Subcutaneous abdominal adipose tissue (tissue), 5 donors: ENCODE results near the gene CTDSPL.

Source experiments
- H3K27ac ChIP-seq: one replicate; pipeline ENCODE4 v1.7.0; 2013; ENCODE audit warnings: low read depth, mild to moderate bottlenecking, inconsistent platforms, low read length, moderate library complexity
- H3K27me3 ChIP-seq, 5 donors: one replicate each; pipeline ENCODE4 v1.7.0; 2013; ENCODE audit warnings: low read length in 5 of 5, inconsistent platforms in 1 of 5; ENCODE audit not compliant: control insufficient read depth in 5 of 5, insufficient read depth in 4 of 5
- H3K36me3 ChIP-seq, 5 donors: one replicate each; pipeline ENCODE4 v1.7.0; 2013; ENCODE audit warnings: low read length in 5 of 5; ENCODE audit not compliant: control insufficient read depth in 5 of 5, insufficient read depth in 5 of 5
- H3K4me1 ChIP-seq, 5 donors: one replicate each; pipeline ENCODE4 v1.7.0; 2013; ENCODE audit warnings: low read length in 5 of 5, mild to moderate bottlenecking in 3 of 5, moderate library complexity in 1 of 5; ENCODE audit not compliant: control insufficient read depth in 5 of 5, insufficient read depth in 5 of 5
- H3K4me3 ChIP-seq, 5 donors: one replicate each; pipeline ENCODE4 v1.7.0; 2013; ENCODE audit warnings: low read length in 5 of 5, low read depth in 1 of 5
- H3K9ac ChIP-seq, 5 donors: one replicate each; pipeline ENCODE4 v1.7.0; 2013; ENCODE audit warnings: low read length in 5 of 5, mild to moderate bottlenecking in 4 of 5, moderate library complexity in 3 of 5
- H3K9me3 ChIP-seq, 5 donors: one replicate each; pipeline ENCODE4 v1.7.0; 2013; ENCODE audit warnings: low read length in 5 of 5; ENCODE audit not compliant: control insufficient read depth in 5 of 5
- donor health status: healthy.
- donor health status: healthy.
- donor health status: healthy.
- donor health status: healthy.
- donor health status: healthy.

CTDSPL gene

DNA sequence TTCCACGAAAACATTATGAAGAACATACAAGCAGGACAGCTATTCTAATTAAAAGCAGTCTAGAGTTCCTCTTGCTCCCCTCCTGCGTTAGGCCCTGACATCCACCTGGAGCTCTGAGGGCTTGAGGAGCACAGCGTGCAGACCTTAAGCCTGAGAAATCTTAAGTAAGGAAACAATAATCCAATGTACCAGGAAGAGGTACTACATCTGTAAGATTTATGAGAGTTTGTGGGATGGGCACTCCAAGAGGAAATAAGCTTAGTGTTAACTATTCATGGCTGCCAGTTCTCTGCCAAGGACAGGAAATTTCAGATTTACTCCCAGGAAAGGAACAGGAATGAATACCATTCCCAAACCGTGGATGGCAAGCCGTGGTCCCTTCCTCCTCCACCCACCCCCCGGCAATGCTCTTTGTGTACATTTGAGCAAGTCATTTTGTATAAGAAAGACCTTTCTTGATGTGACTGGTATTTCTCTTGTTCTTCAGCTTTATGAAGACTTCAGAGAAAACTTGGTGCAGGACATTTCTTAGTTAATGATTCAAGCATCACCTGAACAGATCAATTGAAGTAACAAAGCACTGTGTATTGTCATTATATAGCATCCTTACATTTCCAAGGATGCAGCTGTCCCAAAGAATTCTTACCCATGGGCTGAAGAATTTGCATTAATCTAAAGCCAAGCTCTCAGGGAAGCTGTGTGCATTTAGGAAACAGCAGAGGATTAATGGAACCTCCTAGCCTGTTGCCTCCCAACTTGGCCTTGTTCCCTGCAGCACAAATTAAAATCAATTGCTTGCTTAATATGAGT is 100.1 kb downstream of the CTDSPL start:
- no peak overlapping the region for H3K4me3 ChIP-seq
- H3K4me1 ChIP-seq, result peaks cover 0 to 23% (median 5%) of the 10 kb centered on the region in 5 donors
- no peak overlapping the region for H3K27ac ChIP-seq
- no peak overlapping the region for H3K9ac ChIP-seq
- H3K9me3 ChIP-seq, result no peaks in the 10 kb centered on the region
- no peaks in the 10 kb centered on the region for H3K27me3 ChIP-seq
- peaks cover 0 to 8% (median 3%) of the 10 kb centered on the region in 5 donors for H3K36me3 ChIP-seq

DNA sequence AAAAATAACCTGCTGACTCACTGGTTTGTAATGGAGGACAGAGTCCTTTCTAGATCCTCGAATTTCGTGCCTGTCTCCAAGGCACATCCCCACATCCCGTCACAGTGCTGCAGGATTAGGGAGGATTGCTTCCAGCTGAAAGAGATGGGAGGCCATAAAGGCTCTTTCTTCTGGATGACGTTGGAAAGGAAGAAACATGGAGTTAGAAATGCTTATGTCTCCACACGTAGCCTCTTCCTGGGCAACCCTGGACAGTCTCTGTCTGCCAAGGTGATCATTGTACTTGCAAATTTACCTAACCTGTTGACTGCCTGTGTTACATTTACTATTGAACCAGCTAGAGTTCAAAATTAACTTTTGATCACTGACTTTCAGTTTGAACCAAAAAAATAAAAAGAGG is 101.3 kb downstream of the CTDSPL start:
- H3K36me3 ChIP-seq, result peaks cover 0 to 8% (median 3%) of the 10 kb centered on the region in 5 donors
- no peak overlapping the region for H3K9ac ChIP-seq
- H3K4me3 ChIP-seq, result no peak overlapping the region
- no peaks in the 10 kb centered on the region for H3K9me3 ChIP-seq
- H3K27ac ChIP-seq, result no peak overlapping the region
- H3K27me3 ChIP-seq, result no peaks in the 10 kb centered on the region
- H3K4me1 ChIP-seq, result peaks cover 0 to 25% (median 0%) of the 10 kb centered on the region in 5 donors

DNA sequence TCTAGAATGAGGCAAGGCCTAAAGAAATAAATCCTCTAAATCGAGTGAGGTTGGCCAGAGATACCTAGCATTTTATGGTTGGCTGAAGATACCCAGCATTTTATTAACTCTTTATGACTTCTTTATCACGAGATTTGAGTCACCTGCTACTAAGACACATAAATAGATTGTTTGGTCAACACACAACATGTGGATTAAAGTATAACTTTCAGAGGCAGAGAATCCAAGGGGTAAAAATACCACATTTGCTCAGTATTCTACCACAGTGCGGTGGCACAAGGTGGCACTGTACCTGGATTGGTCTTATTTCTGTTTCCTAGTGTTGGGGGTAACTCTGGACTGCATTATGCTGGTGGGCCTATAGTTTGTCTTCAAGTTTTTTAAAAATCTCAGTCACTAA is 102.0 kb downstream of the CTDSPL start:
- no peaks in the 10 kb centered on the region for H3K27me3 ChIP-seq
- no peak overlapping the region for H3K9ac ChIP-seq
- peaks cover 0 to 31% (median 0%) of the 10 kb centered on the region in 5 donors for H3K4me1 ChIP-seq
- H3K36me3 ChIP-seq, result peaks cover 0 to 8% (median 3%) of the 10 kb centered on the region in 5 donors
- no peak overlapping the region for H3K4me3 ChIP-seq
- no peak overlapping the region for H3K27ac ChIP-seq
- no peaks in the 10 kb centered on the region for H3K9me3 ChIP-seq

DNA sequence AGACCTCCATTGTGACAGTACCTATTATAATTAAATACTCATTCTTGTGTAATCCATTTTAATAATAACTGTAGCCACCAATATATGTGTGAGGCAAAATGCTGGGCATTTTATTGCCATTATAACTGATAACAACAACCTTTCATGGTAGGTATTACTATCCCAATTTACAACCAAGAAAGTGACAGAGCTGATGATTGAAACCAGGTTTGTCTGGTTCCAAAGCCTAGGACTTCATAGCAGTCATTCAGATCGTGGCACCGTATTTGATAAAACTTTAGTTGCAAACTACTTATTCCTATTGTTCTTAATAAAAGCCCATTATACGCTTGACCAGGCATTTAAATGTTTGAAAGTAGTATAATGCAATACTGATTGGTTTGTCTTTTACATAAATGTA is 102.5 kb downstream of the CTDSPL start:
- H3K36me3 ChIP-seq, result peaks cover 0 to 8% (median 3%) of the 10 kb centered on the region in 5 donors
- H3K27ac ChIP-seq, result no peak overlapping the region
- H3K4me3 ChIP-seq, result no peak overlapping the region
- peaks cover 0 to 36% (median 2%) of the 10 kb centered on the region in 5 donors for H3K4me1 ChIP-seq
- no peaks in the 10 kb centered on the region for H3K9me3 ChIP-seq
- H3K27me3 ChIP-seq, result no peaks in the 10 kb centered on the region
- H3K9ac ChIP-seq, result no peak overlapping the region

DNA sequence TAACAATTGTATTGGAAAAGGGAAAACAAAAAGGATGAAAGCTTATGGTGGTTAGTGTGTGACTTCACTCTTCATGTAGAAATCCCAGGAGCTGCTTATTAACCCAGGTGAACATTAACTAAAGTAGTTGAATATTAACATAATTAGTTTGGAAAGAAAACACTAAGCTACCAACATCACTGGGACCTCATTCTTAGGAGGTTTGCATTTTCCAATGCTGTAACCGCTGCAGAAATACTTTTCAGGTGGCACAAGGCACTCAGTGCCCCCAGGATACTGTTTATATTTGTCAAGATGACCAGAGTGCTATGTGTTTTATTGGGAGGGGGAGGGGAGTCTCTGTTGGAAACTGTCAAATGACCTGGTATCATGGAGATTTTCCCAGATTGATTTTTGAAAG is 103.0 kb downstream of the CTDSPL start:
- Histone ChIP-seq H3K36me3 (peaks cover 0 to 8% (median 3%) of the 10 kb centered on the region in 5 donors), H3K4me3 (no peak overlapping the region), H3K9me3 (no peaks in the 10 kb centered on the region), H3K4me1 (peaks cover 0 to 42% (median 5%) of the 10 kb centered on the region in 5 donors), H3K27ac (no peak overlapping the region), H3K9ac (no peak overlapping the region), H3K27me3 (no peaks in the 10 kb centered on the region)

DNA sequence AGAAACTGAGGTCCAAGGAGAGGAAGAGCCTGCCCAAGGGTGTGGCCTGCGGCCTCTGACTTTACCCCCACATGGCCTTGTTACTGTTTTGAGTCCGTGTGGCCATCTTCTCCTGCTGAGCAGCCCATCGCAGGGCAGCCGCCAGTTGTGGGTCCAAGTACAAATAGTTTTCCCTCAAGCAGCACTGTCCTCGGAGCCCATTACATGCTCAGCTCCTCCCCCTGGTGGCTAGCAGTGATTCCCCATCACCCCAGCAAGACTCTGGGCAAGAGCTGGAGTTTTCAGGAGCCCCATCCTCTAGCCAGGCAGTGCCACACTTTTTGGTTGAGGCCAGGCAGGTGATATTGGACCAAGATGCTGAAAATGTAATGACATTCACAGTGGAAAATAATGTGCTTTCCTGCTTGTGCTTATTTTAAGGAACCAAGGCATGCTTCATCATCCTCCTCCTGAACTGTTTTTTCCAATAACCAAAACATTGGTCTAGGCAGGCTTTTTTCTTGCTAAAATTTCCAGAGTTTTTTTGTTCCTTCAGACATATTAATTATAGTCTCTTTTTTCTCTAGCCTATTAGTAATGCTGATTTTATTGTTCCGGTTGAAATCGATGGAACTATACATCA is 105.7 kb downstream of the CTDSPL start:
- H3K9ac ChIP-seq, result no peak overlapping the region
- H3K4me1 ChIP-seq, result peaks cover 0 to 32% (median 5%) of the 10 kb centered on the region in 5 donors
- H3K9me3 ChIP-seq, result no peaks in the 10 kb centered on the region
- H3K27ac ChIP-seq, result no peak overlapping the region
- H3K27me3 ChIP-seq, result no peaks in the 10 kb centered on the region
- peaks cover 0 to 24% (median 14%) of the 10 kb centered on the region in 5 donors for H3K36me3 ChIP-seq
- no peak overlapping the region for H3K4me3 ChIP-seq

DNA sequence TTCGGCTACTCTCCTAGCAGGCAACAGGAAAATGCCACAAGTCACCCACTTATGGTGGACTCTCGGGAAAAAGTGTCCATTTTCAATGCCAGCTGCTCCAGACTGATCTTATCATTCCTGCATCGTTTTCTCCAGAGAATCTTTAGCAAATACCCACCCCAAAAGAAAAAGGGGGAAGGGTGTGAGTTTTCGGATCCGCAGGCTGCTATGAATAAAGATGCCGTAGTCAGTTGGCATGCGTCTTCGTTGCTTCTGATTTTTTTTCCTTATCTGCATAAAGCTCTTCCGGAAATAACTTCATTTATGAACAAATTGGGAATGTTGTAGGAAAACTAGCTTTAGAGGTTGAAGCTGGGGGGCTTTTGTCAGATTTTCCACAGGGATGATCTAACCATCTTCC is 106.5 kb downstream of the CTDSPL start:
- Histone ChIP-seq H3K9ac (no peak overlapping the region), H3K9me3 (no peaks in the 10 kb centered on the region), H3K27ac (no peak overlapping the region), H3K36me3 (peaks cover 0 to 25% (median 14%) of the 10 kb centered on the region in 5 donors), H3K27me3 (no peaks in the 10 kb centered on the region), H3K4me3 (no peak overlapping the region), H3K4me1 (peaks cover 0 to 31% (median 5%) of the 10 kb centered on the region in 5 donors)

DNA sequence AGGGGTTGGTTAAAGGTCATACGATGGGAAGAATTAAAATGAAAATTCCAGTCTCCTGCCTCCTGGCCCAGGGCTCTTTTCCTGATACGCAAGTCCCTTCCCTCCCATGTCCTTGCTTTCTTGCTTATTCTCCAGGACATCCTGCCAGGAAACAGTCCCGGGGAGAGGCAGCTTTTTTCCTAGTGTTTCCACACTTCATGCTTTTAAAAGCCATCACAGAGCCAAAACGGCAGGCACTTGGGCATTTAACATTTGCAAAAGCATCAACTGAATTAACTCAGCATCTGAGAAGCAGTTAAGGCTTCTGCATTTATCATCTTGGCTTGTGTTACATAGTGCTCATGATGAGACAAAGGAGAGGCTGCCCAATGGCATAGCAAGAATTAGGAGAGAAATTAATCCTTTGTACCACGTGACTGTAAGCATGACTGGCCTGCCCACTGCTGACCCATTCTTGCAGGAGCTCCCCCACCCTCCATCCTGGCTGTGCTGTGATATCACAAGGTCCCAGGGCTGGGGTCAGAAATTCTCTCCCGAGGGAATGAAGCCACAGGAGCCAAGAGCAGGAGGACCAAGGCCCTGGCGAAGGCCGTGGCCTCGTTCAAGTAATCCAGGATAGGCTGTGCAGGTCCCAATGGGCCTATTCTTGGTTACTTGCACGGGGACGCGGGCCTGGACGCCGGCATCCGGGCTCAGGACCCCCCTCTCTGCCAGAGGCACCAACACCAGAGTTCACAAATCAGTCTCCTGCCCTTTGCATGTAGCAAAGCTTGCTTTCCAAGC is 107.3 kb downstream of the CTDSPL start:
- no peak overlapping the region for H3K27ac ChIP-seq
- H3K36me3 ChIP-seq, result peaks cover 0 to 29% (median 17%) of the 10 kb centered on the region in 5 donors
- H3K9ac ChIP-seq, result peak overlapping the region in 1 of 5 donors; percentile 34
- H3K4me1 ChIP-seq, result peaks cover 0 to 31% (median 5%) of the 10 kb centered on the region in 5 donors
- no peaks in the 10 kb centered on the region for H3K27me3 ChIP-seq
- no peaks in the 10 kb centered on the region for H3K9me3 ChIP-seq
- no peak overlapping the region for H3K4me3 ChIP-seq

DNA sequence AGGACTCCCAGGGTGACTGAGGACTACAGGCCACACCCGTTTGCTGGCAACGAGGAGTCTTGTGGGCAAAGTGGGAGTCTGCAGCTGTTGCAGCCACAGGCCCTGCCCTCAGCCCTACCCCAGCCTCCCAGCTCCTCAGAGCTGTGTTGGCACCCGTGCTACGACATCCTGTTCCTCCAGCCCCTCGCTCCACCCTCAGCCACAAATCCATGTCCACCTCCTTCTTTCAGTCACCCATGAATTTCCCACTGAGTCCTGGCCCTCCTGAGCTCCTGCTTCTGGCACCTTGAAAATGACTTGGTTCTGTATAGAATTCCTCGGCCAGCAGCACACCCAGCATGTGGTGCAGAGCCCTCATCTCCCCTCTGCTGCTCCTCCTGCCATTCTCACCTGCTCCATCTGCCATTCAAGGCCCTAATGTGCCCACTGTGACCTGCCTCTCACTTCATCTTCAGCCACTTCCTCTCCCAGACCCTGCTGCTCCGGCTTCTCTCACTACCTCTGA is 108.0 kb downstream of the CTDSPL start:
- no peaks in the 10 kb centered on the region for H3K9me3 ChIP-seq
- peaks cover 0 to 33% (median 5%) of the 10 kb centered on the region in 5 donors for H3K4me1 ChIP-seq
- H3K27ac ChIP-seq, result no peak overlapping the region
- peak overlapping the region in 1 of 5 donors; percentile 37 for H3K9ac ChIP-seq
- no peak overlapping the region for H3K4me3 ChIP-seq
- H3K27me3 ChIP-seq, result no peaks in the 10 kb centered on the region
- peaks cover 0 to 33% (median 17%) of the 10 kb centered on the region in 5 donors for H3K36me3 ChIP-seq
